GM12872 (cell line): ENCODE measurements around the gene ERGIC1.

Source experiments
- CTCF ChIP-seq: IDR thresholded peaks from 3 replicates; pipeline ENCODE4 v1.5.1; 2011; ENCODE audit warnings: low read depth, mild to moderate bottlenecking, low read length, moderate library complexity; ENCODE audit not compliant: insufficient read depth

Gene ERGIC1

DNA sequence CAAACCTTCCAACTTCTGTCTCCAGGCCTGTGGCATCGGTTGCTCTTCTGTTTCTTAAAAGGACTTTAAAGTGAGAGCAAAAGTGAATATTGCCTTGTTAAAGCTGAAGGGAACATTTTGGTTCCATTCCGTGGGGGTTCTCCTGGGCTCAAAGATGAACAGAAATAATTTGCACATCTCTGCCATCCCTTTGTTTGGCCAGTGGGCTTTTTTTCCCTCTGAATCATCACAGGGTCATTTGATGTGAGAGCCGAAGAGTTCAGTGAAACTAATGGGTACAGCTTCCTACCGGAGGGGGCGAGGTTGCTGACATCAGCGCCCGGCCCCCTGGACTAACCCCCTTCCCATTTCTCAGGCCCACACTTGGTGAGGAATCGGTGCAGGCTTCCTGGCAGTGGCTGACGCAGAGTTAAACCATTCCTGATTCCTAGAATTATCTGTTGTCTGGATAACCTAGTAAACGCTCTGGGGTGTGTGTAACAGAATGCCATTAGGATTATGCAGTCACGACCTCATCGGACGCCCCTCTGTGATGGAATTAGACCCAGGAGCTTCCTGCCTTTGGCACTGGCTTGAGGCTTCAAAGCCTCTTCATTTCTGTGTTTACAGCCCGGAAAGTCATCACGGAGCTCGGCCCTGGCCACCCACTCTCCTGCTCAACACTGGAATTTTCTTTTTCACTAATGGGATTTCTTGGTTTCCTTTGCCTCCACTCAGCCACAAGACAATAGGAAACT is 63.6 kb downstream of the ERGIC1 start:
- no peak for TF ChIP-seq CTCF

GRCh38 chr5:172898218-172898842 is 64.3 kb downstream of the ERGIC1 start:
- TF ChIP-seq CTCF: no peak

- no peak for TF ChIP-seq CTCF
These were observed 64.9 kb downstream of the ERGIC1 start for GRCh38 chr5:172898843-172899369.

GRCh38 chr5:172899436-172899835 is 65.4 kb downstream of the ERGIC1 start:
- no peak for TF ChIP-seq CTCF

- no peak for TF ChIP-seq CTCF
These were observed 67.1 kb downstream of the ERGIC1 start for GRCh38 chr5:172901012-172901780.

GRCh38 chr5:172901788-172902496 is 67.9 kb downstream of the ERGIC1 start:
- TF ChIP-seq CTCF: no peak
